Subcutaneous adipose tissue (tissue), 4 donors: ENCODE results near the gene EPYC. TPM values are rescaled to one million over a fixed set of nuclear protein-coding genes. Genes with fewer than 3 reads are reported as not detected.

Experiments
- CTCF ChIP-seq: fragments of 450-650 bp; IDR thresholded peaks from one replicate; pipeline ENCODE4 v1.5.1; 2016; ENCODE audit warnings: low read depth, mild to moderate bottlenecking, control low read depth, antibody characterized with exemption, moderate library complexity
- total RNA-seq, 4 donors: library from RNA; depleted of rRNA; stranded (reverse); fragments of >200 nt; gene quantifications; one replicate each; pipeline ENCODE4 v1.1.0, GENCODE V29; 2016

EPYC gene
- total RNA-seq, 4 donors from 2014 or later: not detected

- TF ChIP-seq CTCF: no peak
Observed at GRCh38 chr12:90990611-90991010, 14.2 kb downstream of the EPYC start.

- TF ChIP-seq CTCF: no peak
Observed at GRCh38 chr12:90989686-90990111, 15.1 kb downstream of the EPYC start.

- no peak for TF ChIP-seq CTCF
Observed at GRCh38 chr12:90987520-90987919, 17.3 kb downstream of the EPYC start.

GRCh38 chr12:90987101-90987500 is 17.7 kb downstream of the EPYC start:
- TF ChIP-seq CTCF: no peak

- TF ChIP-seq CTCF: no peak
Observed at GRCh38 chr12:90984114-90984513, 20.7 kb downstream of the EPYC start.

GRCh38 chr12:90982170-90982569 is 22.6 kb downstream of the EPYC start:
- TF ChIP-seq CTCF: no peak

- TF ChIP-seq CTCF: no peak
Observed at GRCh38 chr12:90979951-90980350, 24.8 kb downstream of the EPYC start.
